ENCODE data around the gene ST6GALNAC5.
"Not testable (repeated sequence)": the region's sequence is repeated elsewhere in the genome, so short reads cannot be mapped to it uniquely, and the experiment has no call there.

The ST6GALNAC5 gene

GRCh38 chr1:76939050-76939816 lies 72.0 kb downstream of the ST6GALNAC5 start:
- no peak for DNase-seq

GRCh38 chr1:76939817-76940216 lies 72.5 kb downstream of the ST6GALNAC5 start:
- DNase-seq, result no peak

GRCh38 chr1:76940571-76941335 lies 73.5 kb downstream of the ST6GALNAC5 start:
- DNase-seq, result no peak

GRCh38 chr1:76942549-76942948 lies 75.3 kb downstream of the ST6GALNAC5 start:
- DNase-seq, result no peak

- DNase-seq, result no peak
Measured at GRCh38 chr1:76944942-76945341, 77.7 kb downstream of the ST6GALNAC5 start.

- no peak for DNase-seq
Measured at GRCh38 chr1:76948846-76949245, 81.6 kb downstream of the ST6GALNAC5 start.

- no peak for DNase-seq
Measured at GRCh38 chr1:76949503-76949902, 82.2 kb downstream of the ST6GALNAC5 start.

- no peak for DNase-seq
Measured at GRCh38 chr1:76950306-76950705, 83.0 kb downstream of the ST6GALNAC5 start.

GRCh38 chr1:76951153-76951552 lies 83.9 kb downstream of the ST6GALNAC5 start:
- DNase-seq, result no peak

GRCh38 chr1:76955652-76956051 lies 88.4 kb downstream of the ST6GALNAC5 start:
- DNase-seq, result no peak

GRCh38 chr1:76957961-76958360 lies 90.7 kb downstream of the ST6GALNAC5 start:
- no peak for DNase-seq

- no peak for DNase-seq
Measured at GRCh38 chr1:76958828-76959227, 91.5 kb downstream of the ST6GALNAC5 start.

- no peak for DNase-seq
Measured at GRCh38 chr1:76959556-76959955, 92.3 kb downstream of the ST6GALNAC5 start.

- DNase-seq, result no peak
Measured at GRCh38 chr1:76961181-76961819, 94.0 kb downstream of the ST6GALNAC5 start.

- no peak for DNase-seq
Measured at GRCh38 chr1:76961820-76962207, 94.5 kb downstream of the ST6GALNAC5 start.

GRCh38 chr1:76981267-76981666 lies 114.0 kb downstream of the ST6GALNAC5 start:
- DNase-seq, result not testable (repeated sequence)

- no peak for DNase-seq
Measured at GRCh38 chr1:76989976-76990375, 122.7 kb downstream of the ST6GALNAC5 start.

GRCh38 chr1:76993036-76993435 lies 125.8 kb downstream of the ST6GALNAC5 start:
- no peak for DNase-seq

- no peak for DNase-seq
Measured at GRCh38 chr1:76998582-76999223, 131.4 kb downstream of the ST6GALNAC5 start.

GRCh38 chr1:77007675-77008074 lies 140.4 kb downstream of the ST6GALNAC5 start:
- DNase-seq, result no peak

- DNase-seq, result no peak
Measured at GRCh38 chr1:77010937-77011336, 143.7 kb downstream of the ST6GALNAC5 start.

- DNase-seq, result no peak
Measured at GRCh38 chr1:77012066-77012465, 144.8 kb downstream of the ST6GALNAC5 start.

- no peak for DNase-seq
Measured at GRCh38 chr1:77014073-77014788, 147.0 kb downstream of the ST6GALNAC5 start.
